Peyer's patch (tissue), 4 donors: ENCODE data around the gene CALB2.

Source experiments
- POLR2A ChIP-seq, 2 donors: fragments of 450-650 bp; IDR thresholded peaks; one replicate each; pipeline ENCODE4 v1.5.1; 2017; ENCODE audit warnings: antibody characterized with exemption in 2 of 2, mild to moderate bottlenecking in 2 of 2, moderate library complexity in 2 of 2
- TF ChIP-seq, protein P1 (sequence below), 6 experiments: fragments of 450-650 bp in 4 of 6; fragments of 200-600 bp in 2 of 6; sonication (generic) in 1 of 6; IDR thresholded peaks; one replicate each; pipeline ENCODE4 v1.5.1; 2017 to 2019; ENCODE audit warnings: antibody characterized with exemption in 6 of 6, mild to moderate bottlenecking in 3 of 6, moderate library complexity in 1 of 6

DNA sequence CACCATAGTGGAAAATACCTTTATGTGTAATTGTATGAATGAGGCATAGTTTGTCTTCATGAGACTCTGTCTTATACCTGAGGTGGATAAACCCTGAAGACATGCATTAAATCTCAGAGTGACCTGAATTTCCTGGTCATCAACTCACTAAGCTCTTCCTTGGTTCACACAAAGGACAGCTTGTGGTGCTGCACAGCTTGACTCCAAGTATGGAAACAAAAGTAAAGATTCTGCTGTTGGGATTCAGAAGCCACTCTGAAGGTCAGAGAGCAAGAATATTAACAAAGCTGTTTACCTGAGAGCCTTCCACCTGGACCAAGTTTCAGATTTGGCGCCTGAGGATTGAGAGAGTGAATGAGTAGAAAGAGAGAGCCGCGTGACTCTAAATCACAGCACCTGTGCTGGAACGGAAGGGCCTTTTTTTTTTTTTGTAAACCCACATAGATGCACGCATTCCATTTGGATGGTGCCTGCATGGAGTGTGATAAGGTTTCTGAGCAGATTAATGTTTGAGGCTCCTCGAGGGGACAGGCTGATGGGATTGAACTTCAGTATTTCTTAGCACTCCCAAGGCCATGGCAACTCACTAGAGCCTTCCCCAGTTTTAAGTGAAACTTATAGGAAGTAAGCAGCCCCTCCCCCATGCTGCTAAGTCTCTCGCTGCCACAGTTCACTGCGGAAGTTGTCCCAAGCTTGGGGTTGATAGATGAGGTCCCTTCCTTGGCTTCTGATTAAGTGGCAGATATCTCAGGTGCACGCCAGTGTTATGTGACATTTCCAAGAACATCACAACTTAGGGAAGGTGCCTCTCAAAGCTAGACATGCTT is 28.7 kb downstream of the CALB2 start:
- TF ChIP-seq, protein P1, sequence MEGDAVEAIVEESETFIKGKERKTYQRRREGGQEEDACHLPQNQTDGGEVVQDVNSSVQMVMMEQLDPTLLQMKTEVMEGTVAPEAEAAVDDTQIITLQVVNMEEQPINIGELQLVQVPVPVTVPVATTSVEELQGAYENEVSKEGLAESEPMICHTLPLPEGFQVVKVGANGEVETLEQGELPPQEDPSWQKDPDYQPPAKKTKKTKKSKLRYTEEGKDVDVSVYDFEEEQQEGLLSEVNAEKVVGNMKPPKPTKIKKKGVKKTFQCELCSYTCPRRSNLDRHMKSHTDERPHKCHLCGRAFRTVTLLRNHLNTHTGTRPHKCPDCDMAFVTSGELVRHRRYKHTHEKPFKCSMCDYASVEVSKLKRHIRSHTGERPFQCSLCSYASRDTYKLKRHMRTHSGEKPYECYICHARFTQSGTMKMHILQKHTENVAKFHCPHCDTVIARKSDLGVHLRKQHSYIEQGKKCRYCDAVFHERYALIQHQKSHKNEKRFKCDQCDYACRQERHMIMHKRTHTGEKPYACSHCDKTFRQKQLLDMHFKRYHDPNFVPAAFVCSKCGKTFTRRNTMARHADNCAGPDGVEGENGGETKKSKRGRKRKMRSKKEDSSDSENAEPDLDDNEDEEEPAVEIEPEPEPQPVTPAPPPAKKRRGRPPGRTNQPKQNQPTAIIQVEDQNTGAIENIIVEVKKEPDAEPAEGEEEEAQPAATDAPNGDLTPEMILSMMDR (IDR thresholded peaks at IDR 0.05), result no peak
- TF ChIP-seq POLR2A (IDR thresholded peaks at IDR 0.05), result no peak
